SKM-1 (cell line): ENCODE data around the gene LRMDA.

Experiments
- DNase-seq: peaks from one replicate; lab custom pipeline; 2025; ENCODE audit not compliant: unreplicated experiment; lab: John Stamatoyannopoulos, UW

Gene LRMDA

DNA sequence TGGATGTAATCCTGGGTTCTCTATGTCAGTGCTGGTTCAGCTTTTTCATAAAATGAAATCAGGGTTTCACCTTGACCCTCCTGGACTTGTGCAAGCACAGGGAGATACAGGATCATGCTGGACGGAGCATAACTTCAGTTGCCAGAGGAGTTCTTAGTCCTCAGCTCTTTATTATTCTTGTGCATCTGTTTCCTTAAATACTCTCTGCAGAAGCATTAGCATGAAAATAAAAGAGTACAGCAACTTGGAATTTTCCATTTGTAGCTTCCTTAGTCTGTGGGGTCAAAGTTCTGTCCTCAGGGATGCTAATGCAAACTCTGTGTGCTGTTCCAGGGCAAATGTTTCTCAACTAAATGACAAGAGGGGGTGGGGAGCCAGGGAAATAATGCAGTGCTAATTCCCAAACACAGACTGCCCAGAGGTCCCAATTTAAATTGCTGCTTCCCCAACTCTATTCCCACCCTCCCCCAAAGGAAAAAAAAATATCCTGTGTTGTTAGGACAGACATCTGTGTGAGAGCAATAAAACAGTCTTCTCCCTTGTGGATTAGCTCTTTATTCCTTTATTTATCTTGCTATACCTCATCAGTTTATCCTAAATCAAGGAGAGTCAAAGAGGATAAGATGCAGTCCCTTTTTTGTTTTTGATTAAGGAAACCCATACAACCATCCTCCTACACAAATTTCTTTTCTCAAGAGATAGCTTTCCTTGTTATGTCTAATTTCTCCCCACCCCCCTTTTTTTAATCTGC, 905.0 kb downstream of the LRMDA start:
- no peak for DNase-seq

DNA sequence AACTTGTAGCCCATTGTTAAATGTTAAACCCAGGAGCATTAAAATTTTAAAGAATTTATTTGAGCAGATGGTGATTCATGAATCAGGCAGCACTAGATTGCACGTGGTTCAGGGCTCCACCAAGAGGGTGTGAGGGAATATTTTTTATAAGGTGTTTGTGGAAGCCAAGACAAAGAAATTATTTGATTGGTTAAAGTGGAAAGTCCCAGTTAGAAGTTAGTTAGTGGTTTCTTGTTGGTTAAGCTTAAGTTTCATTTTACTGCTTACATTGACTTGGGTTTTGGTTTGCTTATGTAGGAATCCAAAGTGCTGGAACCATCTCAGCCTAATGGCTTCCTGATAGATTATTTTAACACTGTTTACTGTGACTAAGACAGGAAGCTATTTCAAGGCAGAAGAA, 906.2 kb downstream of the LRMDA start:
- DNase-seq = no peak

DNA sequence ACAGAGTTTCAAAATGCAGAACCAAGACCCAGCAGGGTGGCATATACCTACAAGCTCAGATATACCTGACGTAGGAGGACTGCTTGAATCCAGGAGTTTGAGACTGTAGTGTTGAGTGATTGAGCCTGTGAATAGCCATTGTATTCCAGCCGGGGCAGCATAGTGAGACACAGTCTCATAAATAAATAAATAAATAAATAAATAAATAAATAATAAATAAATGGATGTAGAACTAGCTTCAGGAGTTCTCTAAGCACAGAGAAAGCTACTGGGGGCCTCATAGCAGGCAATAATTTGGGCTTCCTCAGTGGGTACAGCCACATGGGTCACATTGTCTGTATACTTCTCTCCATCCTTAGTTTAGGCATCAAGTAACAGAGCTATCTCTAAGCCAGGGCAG, 906.8 kb downstream of the LRMDA start:
- no peak for DNase-seq

DNA sequence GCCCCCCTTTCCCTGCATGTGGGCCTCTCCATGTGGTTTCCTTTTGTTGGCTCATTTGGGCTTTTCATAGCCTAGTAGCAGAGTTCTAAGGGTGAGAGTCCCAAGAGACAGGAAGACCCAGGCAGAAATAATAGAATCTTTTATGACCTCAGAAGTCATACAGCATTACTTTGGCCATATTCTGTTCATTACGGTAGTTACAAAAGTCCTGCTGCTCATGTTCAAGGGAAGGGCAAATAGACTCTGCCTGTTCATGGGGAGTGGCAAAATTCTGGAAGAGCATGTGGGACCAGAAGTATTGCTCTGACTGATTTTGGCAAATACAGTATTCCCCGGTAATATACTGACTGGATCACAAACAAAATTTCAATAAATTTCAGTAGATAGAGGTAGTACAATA, 910.3 kb downstream of the LRMDA start:
- no peak for DNase-seq

DNA sequence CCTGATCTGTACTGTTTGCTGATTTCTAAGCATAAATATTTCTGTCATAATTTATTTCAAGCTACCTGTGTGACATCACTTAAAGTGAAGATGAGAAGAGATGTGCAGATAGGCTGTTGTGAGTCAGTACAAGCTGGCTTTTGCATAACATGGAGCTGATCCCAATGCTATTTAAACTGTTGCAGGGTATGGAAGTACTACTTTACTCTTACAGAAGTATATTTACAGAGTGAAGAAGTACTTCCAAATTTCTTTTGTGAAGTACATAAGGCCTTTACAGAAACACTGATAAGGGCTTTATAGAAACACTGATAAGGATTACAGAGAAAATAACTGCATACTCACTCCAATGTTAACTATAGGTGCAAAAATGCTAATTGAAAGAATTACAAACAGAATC, 911.6 kb downstream of the LRMDA start:
- no peak for DNase-seq

DNA sequence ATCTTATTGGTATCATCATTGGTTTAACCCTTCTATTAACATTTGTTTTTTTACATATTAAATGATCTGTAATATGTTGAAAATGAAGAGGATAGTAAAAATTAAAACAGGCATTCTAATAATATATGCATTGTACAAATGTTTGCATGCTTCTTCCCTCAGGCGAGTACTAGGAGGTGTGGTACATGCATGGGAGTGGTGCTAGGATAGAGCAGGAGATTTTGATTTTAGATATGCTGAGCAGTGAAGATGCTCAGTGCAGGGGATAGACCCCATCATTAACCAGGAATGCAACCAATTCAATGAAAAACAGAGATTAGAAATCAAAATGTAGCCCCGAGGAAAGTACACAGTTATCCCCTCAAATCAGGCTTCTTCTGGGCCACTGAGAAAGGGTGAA, 916.4 kb downstream of the LRMDA start:
- DNase-seq = no peak

DNA sequence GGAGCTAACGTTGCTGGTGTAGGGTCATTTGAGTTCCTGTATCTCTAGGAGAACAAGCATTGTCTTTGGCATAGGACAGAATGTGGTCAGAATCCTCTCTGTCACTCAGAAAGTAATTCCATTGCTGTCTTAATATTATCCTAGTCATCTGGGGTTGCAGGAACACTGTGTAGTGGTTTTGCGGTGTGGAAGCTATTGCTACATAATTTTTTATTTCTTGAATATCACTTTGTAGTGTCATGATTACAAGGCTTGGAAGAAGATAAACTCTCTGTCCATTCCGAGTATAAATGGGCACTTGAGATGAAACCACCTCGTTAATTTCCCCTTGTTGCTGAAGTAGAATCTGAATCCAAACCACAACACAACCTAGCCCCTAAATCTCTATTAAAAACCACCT, 919.2 kb downstream of the LRMDA start:
- no peak for DNase-seq

DNA sequence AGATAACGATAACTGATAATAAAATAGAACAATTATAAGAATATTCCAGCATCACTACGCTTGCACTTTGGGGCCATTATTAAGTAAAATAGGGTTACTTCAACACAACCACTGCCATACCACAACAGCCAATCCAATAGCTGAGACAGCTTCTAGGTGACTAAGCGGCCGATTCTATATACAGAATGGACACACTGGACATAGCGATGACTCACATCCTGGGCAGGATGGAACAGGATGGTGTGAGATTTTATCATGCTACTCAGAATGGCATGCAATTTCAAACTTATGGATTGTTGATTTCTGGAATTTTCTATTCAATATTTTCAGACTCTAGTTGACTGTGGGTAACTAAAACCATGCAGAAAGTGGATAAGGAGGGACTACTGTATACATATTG, 920.9 kb downstream of the LRMDA start:
- no peak for DNase-seq

DNA sequence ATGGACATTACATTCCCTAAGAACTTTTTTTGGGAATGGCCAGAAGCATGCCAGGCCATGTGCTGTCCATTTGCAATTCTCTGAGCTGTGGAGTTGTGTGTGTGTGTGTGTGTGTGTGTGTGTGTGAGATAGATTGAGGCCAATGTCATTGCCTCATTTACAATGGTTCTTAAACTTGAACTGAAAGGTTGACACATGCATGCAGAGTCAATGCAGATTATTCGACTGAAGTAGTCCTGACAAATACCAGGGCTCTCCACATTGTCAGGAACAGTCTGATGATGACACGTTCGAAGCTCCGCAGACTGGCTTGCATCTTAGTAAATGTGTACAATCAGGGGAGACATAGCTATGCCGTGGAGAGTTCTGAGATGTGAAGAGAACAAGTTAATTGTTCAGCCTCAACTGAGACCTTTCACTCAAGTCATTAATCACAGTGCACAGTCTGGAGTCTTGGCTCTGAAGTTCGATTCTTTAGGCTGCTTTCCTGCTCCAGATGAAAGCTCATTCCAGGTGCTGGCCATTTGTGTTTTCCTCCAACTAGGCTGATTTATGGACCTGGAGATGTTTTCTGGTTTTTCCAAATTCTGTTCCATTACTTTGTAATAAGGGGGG, 921.9 kb downstream of the LRMDA start:
- no peak for DNase-seq

DNA sequence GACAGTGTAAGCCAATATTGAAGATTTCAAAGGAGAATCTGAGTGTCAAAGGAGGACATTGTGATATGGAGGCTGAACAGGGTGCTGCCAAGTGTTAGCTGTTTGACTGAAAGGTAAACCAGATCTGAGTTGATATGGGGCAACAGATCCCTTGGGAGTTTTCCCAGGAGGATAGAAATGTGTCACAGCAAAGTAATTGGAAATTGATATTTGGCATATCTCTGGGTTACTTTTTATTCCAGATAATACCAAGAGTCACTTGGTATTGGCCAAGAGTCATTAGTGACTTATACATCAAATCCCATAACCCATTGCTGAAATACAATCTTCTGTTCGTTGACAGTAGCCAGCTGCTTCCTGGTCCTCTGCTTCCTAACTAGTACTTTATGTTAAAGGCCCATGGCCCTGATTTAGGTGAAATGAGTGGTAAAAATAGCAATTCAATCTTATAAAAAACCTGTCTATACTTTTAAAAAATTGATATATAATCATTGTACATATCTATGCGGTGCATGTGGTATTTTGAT, 922.9 kb downstream of the LRMDA start:
- no peak for DNase-seq

DNA sequence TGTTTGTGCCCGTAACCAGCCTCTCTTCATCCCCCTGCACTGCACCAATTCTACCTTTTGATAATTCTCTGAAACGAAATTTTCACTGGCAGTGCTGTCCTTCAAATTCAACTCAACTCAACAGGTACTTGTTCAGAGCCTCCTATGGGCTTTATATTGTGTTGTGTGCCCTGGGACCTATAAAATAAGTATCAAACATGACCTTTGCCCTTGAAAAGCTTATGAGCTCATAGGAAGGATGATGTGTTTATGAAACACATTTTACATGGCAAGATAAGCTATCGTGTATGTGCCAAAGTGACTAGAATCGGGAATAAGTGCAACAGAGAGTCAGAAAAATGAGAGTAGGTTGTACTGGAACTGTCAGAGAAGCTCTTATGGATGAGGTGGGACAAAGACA, 923.5 kb downstream of the LRMDA start:
- no peak for DNase-seq

DNA sequence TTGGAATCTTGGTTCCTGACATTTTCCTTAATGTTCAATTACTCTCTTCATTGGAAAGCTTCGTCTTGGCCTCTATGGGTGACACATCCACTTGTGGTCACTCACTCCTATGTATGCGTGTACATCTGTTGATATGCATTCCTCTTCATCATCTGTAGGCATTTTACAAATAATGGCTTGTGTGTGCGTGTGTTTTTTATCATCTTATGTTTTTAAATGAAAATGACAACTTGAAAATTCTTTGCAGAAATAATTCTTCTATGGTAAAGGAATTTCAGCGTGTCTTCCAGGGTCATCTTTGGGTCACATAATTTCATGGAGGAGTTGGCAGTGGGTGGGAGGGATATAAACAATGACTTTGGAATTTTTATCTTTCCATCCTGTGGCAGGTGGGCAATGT, 925.1 kb downstream of the LRMDA start:
- DNase-seq = no peak

DNA sequence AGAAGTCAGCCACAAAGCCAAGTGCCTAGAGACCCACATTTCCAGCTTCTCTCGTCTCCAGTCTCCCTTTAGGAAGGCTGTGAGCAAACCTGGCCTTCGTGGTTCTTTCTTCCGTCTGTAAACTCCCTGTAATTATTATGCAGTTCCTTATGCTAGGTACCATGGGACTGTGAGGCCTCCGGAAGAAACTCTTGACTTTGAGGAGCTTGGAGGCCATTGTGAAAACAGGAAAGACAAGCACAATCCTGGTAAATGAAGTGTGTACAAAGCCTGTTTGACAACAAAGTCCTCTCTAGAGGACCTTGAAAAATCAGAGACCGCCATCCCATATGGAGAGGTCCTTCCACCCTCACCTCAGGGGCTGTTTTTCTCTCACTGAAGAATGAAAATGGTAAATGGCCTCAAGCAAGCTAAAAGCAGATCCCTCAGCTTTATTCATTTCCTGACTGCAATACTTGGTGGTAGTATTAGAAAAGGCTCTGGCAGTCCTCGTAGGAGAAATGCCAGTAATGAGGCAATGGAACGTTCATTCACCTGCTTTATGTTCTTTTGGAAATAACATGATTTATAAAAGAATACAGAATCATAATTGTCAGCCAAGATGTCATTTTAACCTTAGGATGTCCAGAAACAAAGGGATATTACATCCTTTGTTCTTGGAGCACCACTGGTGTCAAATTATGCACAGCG, 926.4 kb downstream of the LRMDA start:
- DNase-seq = no peak

DNA sequence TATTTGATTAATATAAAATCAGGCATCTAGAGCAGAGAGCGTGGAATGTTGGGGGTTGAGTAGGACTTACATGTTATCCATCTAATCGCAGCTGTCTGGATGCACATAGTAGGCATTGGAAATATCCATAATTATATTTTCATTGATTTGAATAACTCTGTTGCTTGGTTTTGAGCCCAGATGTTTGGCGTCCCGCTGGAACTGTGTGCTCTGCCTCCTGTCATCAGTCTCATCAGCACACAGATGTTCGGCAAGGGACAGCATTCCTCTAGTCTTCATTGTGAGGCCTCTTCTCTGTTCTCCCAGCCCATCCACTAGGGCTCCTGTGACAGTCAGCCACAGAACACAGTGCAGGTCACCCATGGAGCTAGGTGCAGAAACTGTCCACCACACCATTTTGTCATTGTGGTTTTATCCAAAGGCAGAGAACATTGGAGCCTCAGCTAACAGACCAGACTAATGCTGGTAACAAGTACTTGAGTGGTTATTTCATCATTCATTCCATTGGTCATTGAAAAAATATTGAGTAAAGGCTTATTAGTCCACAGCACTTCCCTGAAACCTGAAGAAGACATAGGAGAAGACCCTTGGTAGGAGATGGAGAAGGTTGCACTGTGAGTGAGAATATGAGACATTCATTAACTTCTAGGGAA, 927.4 kb downstream of the LRMDA start:
- DNase-seq = no peak

DNA sequence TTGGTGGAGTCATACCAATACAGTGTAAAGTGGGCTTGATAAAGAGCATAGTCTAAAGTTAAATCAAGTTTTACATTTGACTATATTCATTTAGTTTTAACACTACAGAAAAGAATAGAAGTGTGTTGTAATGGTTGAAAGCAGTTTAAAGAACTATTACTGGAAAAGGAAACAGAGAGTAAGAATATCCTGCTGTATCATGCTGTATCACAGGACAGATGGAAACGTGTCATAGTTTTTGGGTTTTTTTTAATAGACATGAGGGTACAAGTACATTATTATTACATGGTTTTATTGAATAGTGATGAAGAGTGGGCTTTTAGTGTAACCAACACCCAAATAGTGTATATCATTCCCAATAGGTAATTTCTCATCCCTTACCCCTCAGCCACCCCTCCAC, 944.3 kb downstream of the LRMDA start:
- no peak for DNase-seq

DNA sequence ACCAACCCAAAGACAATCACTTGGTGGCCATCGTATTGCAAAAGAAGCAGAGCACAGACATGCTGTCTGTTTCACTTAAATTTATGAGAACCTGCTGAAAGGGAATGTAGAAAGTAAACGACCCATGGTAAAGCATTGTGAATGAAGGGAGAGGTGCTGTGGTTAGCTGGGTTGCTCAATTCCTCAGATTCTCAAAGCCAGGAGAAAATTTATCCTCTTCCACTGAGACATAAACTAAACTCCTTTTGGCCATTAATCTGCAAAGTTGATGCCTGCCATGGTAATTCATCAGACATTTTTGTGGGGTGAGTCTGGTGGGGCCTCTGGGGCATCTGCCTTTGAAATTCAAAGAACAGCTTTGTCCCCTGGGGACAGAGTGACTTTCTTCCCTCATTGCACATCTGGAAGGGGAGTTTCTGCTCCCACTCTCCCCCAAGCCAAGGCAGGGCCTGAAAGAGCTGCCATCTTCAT, 951.0 kb downstream of the LRMDA start:
- DNase-seq = peak; percentile 13

DNA sequence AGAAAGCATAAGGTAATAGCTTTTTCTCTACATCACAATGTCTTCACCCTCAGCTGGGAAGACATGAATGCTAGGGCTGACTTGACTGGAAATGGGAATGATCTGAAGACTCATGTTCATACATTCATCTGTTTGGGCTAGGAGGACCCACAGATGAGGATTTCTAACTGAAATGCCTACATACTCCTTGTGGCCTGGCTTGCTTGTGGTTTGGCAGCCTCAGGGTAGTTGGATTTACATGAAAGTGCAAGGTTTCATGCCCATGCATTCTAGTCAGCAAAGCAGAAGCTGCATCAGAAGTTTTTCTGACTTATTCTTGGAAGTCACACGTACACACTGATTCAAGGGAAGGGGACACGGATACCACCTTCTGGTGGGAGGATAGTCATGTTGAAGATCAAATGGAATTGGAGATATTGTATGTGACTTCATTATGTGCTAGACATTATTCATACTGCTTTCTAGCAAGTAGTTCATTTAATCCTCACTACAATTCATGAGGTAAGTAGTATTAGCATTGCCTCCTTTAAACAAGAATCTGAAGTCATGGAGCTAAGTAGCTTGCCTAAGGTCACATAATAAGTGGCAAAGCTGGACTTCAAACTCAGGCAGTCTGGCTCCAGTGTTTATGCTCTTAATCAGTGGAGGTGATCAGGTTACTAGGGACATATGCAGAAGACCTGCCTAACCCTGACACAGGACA, 957.0 kb downstream of the LRMDA start:
- DNase-seq = no peak

DNA sequence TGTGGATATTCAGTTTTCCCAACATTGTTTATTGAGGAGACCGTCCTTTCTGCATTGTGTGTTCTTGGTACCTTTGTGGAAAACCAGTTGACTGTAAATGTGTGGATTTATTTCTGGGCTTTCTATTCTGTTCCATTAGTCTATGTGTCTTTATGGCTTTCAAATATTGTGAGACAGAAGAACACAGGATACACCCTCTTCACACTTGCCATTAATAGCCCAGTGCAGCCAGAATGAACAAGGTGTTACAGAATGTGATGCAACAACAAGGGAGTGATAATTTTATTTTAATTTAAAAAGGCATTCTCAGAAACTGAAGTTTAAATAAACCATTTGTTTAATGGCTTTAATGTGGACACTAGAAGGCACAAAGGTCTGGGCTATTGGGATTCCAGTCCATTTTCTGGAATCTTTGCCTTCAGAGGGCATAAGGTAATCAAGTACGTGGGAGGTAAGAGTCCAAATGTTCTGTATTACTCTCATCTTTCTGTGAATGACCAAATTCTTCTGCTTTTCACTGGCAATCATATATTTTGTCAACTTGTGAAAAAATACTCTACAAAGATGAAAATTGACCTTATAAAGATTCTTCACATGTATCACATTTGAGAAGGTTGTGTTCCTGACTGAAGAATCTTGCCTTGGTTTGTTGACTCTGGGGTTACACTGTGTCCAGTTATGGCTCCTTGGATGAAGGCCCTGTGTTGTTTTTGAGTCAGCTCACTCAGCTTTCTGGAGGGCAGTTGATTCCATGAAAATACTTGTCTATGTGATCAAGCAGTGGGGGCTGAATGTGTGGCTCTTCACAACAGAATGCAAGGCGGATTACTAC, 962.7 kb downstream of the LRMDA start:
- no peak for DNase-seq

DNA sequence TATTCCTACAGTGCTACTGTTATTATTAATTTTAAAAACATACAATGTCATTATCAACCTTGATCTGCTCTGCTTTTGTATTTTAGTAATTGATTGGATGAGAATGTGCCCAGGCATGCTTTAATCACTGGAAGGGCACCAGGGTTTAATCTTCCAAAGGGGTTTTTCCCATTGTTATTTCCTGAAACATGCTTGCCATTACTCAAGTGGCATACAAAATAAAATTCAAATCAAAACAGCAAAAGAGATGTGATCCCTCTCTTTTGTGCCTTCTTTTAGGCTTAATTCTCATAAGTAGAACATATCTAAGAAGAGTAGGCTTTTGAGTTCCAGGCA, 963.3 kb downstream of the LRMDA start:
- no peak for DNase-seq

DNA sequence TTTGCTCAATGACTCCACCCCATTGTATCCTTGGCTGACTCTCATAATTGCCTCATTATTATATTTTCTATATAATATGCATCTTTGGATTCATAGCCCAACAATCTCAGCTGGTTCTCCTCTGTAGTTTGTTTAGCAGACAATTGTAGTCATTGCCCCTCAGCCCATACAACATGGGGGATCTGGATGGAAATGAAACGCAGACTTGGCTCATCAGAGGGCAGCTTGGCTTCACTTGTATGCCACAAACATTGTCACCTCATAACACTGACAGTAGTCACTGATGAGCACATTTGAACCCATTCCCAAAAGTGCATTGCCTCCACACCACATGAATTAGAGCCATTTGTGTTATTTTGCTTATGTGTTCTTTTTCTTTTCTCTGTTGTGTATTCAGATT, 963.8 kb downstream of the LRMDA start:
- DNase-seq = no peak
